Lower leg skin (tissue), 4 donors: Measurements from ENCODE around the gene RXRA. TPM values are rescaled to one million over a fixed set of nuclear protein-coding genes. Genes with fewer than 3 reads are reported as not detected.
A peak's percentile ranks its signal among the peaks of the same experiment; 100 is the strongest.

Experiments used
- DNase-seq, 2 donors: peaks; one replicate each; pipeline ENCODE4 v3.0.0-alpha.2; 2019; ENCODE audit warnings: low spot score in 2 of 2
- H3K4me3 ChIP-seq: fragments of 200-600 bp; sonication (generic); 2 replicates; pipeline ENCODE4 v1.5.1; 2017; ENCODE audit warnings: mild to moderate bottlenecking, low read depth; ENCODE audit not compliant: poor library complexity, severe bottlenecking
- CTCF ChIP-seq, 3 donors: fragments of 450-650 bp; IDR thresholded peaks; one replicate each; pipeline ENCODE4 v1.5.1; 2016; ENCODE audit warnings: antibody characterized with exemption in 3 of 3, mild to moderate bottlenecking in 3 of 3, moderate library complexity in 2 of 3
- POLR2A ChIP-seq, 2 donors: fragments of 450-650 bp; IDR thresholded peaks; one replicate each; pipeline ENCODE4 v1.6.1; 2016 to 2017; ENCODE audit warnings: antibody characterized with exemption in 2 of 2, mild to moderate bottlenecking in 1 of 2, moderate library complexity in 1 of 2
- WGBS, 2 donors: methylation state at CpG; one replicate each; pipeline ENCODE4 v1.1.5; 2018; 5-methylcytosine and 5-hydroxymethylcytosine counted together
- intact Hi-C: fragments of 100-400 bp; cut with DNase I; formaldehyde crosslinking; loops from one replicate; pipeline ENCODE4 v1.15.0; 2023; ENCODE audit warnings: low total_unique reads
- total RNA-seq, 4 donors: library from RNA; depleted of rRNA; stranded (reverse); fragments of >200 nt; gene quantifications; one replicate each; pipeline ENCODE4 v1.1.0, GENCODE V29; 2016

Gene RXRA
- total RNA-seq, 4 donors from 2014 or later, result 143 to 242 (median 166) TPM

- intact Hi-C loops, result no loop called here
- DNase-seq, result peak in 1 of 2 donors; percentile 86
- no peak overlapping the region for H3K4me3 ChIP-seq
- TF ChIP-seq POLR2A (IDR thresholded peaks at IDR 0.05), result no peak
- TF ChIP-seq CTCF (IDR thresholded peaks at IDR 0.05), result no peak
- 87 to 88% methylated on average over 9 to 13 of the region's 18 CpGs for WGBS, 2 donors
Measured at GRCh38 chr9:134457321-134458206, 131.3 kb downstream of the RXRA start.

GRCh38 chr9:134458207-134459108 lies 132.2 kb downstream of the RXRA start:
- TF ChIP-seq CTCF (IDR thresholded peaks at IDR 0.05) (no peak), POLR2A (IDR thresholded peaks at IDR 0.05) (no peak)
- no peak for DNase-seq
- intact Hi-C loops, result no loop called here
- 63 to 73% methylated on average over 16 to 17 of the region's 20 CpGs for WGBS, 2 donors
- H3K4me3 ChIP-seq, result no peak overlapping the region

DNA sequence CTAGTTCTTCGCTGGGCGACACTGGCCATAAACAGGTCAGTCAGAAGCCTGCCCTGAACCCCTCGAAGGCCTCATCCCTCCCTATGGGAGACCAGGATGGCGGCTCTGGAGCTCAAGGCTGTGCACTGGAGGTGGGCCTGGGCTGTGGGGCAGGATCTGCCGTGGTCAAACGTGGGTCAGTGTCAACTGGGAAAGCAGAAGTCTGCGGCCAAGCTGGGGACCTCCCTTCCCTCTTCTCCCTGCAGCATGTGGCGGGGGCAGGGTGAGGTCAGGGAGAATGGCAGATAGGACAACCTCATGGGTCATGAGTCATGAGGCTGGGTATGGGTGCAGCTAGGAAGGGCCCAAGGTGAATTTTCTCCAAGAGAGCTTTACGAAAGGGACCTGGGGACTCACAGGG lies 132.9 kb downstream of the RXRA start:
- TF ChIP-seq CTCF (IDR thresholded peaks at IDR 0.05) (no peak), POLR2A (IDR thresholded peaks at IDR 0.05) (no peak)
- 91 to 94% methylated on average over 9 of the region's 9 CpGs for WGBS, 2 donors
- no peak for DNase-seq
- intact Hi-C loops, result no loop called here
- no peak overlapping the region for H3K4me3 ChIP-seq

- no peak for DNase-seq
- no peak overlapping the region for H3K4me3 ChIP-seq
- 93 to 97% methylated on average over 4 to 10 of the region's 10 CpGs for WGBS, 2 donors
- TF ChIP-seq POLR2A (IDR thresholded peaks at IDR 0.05), result no peak
- TF ChIP-seq CTCF (IDR thresholded peaks at IDR 0.05), result no peak
- intact Hi-C loops, result no loop called here
Measured at GRCh38 chr9:134459573-134459972, 133.3 kb downstream of the RXRA start.

GRCh38 chr9:134460206-134460605 lies 134.0 kb downstream of the RXRA start:
- intact Hi-C loops, result no loop called here
- DNase-seq, result no peak
- H3K4me3 ChIP-seq, result no peak overlapping the region
- WGBS, 2 donors, result 89 to 91% methylated on average over 12 of the region's 12 CpGs
- TF ChIP-seq CTCF (IDR thresholded peaks at IDR 0.05), result no peak
- no peak for TF ChIP-seq POLR2A (IDR thresholded peaks at IDR 0.05)
